Amniotic epithelial cell (primary cell): ENCODE data around the gene GIPC3.

Experiments used
- DNase-seq: peaks from one replicate; pipeline ENCODE4 v3.0.0-alpha.2; 2010; ENCODE audit warnings: low read depth

Gene GIPC3

DNA sequence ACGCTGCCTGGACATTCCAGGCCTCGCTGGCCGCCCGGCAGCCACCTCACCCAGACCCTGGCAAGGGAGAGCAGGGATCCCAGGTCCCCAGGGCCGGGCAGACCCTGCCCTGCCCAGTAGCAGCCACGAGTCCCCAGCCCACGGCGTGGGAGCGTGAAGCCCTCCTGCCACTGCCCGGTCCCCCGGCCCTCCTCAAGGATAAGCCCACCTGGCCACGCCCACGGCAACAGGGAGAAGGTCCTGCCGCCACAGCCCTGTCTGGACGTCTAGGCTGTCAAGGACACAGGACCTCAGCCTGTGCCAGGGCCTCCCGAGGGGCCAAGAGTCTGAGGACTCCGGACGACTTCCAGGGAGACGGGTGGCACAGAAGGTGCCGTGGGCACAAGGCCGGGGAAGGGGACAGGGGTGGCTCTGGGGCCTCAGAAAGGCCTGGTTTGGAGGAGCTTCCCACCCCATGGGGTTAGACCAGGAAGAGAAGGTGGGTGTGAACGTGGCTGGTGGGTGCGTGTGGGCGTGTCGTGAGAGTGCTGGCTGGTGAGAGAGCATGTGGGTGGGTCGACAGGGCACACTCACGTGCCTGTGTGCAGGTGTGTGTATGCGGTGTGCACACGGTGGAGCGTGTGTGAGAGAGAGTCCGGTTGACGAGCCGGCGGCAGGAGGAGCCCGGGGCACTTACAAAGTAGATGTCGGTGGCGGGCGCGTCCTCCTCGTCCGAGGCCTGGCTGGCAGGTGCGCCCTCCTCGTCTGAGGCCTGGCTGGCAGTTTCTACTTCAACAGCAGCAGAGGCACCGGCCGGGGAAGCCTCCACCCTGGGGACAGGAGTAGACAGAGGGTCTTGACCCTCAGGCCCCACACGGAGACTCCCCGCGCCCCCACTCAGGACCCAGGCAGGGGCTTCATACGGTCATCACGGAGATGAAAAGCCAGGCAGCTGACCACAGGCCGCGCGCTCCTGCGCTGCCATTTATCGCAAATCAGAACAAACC is 53.2 kb downstream of the GIPC3 start:
- no peak for DNase-seq

DNA sequence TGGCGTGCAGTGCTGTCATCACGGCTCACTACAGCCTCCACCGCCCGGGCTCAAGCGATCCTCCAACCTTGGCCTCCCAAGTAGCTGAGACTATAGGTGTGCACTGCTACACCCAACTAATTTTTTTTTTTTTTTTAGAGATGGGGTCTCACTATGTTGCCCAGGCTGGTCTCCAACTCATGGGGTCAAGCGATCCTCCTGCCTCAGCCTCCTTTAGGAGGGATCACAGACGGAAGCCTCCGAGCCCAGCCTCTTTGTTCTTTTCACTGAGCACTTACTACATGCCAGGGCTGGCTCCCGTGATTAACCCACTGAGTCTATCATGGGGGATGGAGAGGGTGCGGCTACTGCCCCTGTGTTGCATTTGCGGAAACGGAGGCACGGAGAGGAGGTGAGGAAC is 54.2 kb downstream of the GIPC3 start:
- DNase-seq, result no peak

DNA sequence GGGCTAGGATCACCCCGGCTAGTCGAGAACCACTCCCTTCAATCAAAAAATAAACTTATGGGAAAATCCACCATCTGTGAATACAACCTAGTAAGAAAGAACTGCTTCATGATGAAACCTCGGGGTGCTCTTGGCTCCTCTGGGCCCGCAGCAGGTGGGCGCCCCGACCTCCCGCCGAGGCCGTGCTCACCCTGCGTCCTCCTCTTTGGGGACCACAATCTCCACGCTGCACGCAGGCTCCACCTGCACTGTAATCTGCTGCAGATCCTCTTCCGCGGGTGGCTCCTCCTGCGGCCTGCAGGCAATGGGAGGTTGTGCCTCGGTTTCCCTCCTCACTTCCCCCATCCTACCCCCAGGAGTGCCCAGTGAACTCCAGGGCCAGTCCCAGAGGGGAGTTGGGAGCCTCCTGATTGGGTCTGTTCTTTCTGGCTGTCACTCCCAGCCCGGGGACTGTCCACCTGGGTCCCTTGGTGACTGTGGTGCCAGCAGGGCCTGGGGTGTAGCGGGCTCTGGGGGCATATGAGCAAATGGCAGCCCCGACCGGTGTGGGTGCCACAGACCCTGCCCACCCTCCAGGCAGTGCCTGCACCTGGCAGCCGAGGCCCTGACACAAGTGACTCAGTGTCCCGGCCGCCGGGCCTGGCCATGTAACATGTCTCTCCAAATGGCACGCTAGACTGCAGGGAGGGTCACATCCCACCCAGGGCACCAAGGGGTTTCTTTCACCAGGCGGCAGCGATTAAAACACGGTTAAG is 56.4 kb downstream of the GIPC3 start:
- DNase-seq, result no peak

DNA sequence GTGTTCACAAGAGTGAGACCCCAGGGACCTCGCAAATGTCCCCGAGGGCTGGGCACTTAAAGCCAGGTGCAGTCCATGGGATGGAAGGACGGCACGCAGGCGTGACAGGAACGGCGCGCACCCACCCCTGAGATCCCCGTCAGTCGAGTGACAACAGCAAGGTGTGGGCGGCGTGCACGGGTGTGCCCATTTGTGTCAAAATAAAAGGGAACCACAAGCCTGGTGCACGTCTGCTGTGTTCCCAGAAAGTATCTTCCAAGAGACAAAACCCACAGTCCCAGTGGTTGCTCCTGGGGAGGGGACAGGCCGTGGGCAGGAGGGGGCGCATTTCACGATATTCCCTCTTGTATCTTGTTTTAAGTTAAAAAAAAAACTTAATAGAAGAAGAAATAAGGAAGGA is 57.0 kb downstream of the GIPC3 start:
- DNase-seq, result no peak
